B cell (primary cell): ENCODE measurements around the gene C17orf100.

Source experiments
- EZH2 ChIP-seq: IDR thresholded peaks from 2 replicates; pipeline ENCODE4 v1.6.1; 2012; ENCODE audit warnings: borderline replicate concordance, low read depth, mild to moderate bottlenecking, moderate library complexity, low read length; ENCODE audit not compliant: insufficient read depth, poor library complexity, severe bottlenecking
- TF ChIP-seq, protein P1 (sequence below): fragments of 200-600 bp; IDR thresholded peaks from one replicate; pipeline ENCODE4 v1.8.0; 2022; ENCODE audit warnings: antibody characterized with exemption, mild to moderate bottlenecking

DNA sequence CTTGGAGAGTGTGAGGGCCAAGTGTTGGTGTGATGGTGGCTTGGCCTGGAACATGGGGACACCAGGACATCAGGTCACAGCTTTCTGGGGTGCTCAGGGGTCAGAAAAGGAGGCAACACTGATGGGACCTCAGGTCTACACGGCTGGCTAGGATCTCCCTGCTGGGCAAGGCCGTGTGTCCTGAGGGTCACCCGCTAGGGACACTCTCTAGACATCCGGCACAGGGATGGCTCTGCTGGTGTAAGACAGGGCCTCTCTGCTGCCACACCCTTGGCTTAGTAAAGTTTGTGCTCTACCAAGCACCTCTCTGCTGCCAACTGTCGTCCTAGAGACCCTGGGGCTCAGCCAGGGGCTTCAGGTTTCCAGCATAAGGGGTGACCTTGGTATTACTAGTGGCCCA, 45.3 kb downstream of the C17orf100 start:
- TF ChIP-seq, protein P1, sequence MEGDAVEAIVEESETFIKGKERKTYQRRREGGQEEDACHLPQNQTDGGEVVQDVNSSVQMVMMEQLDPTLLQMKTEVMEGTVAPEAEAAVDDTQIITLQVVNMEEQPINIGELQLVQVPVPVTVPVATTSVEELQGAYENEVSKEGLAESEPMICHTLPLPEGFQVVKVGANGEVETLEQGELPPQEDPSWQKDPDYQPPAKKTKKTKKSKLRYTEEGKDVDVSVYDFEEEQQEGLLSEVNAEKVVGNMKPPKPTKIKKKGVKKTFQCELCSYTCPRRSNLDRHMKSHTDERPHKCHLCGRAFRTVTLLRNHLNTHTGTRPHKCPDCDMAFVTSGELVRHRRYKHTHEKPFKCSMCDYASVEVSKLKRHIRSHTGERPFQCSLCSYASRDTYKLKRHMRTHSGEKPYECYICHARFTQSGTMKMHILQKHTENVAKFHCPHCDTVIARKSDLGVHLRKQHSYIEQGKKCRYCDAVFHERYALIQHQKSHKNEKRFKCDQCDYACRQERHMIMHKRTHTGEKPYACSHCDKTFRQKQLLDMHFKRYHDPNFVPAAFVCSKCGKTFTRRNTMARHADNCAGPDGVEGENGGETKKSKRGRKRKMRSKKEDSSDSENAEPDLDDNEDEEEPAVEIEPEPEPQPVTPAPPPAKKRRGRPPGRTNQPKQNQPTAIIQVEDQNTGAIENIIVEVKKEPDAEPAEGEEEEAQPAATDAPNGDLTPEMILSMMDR: no peak
- no peak for TF ChIP-seq EZH2
